Gastroesophageal sphincter (tissue), 4 donors: Measurements from ENCODE around the gene FPR1. TPM values are rescaled to one million over a fixed set of nuclear protein-coding genes. Genes with fewer than 3 reads are reported as not detected.
"Not testable (repeated sequence)": the region's sequence is repeated elsewhere in the genome, so short reads cannot be mapped to it uniquely, and the experiment has no call there.

Experiments
- ATAC-seq: fragments of 150-250 bp; one replicate; pipeline ENCODE4 v1.9.1; 2016; ENCODE audit warnings: mild to moderate bottlenecking, moderate library complexity
- H3K27ac ChIP-seq, 4 donors: fragments of 200-600 bp; sonication (generic) in 3 of 4; 1 replicate in 3 of 4; 2 replicates in 1 of 4; pipeline ENCODE4 v1.5.1; 2016 to 2019
- H3K27me3 ChIP-seq: fragments of 200-600 bp; sonication (generic); one replicate; pipeline ENCODE4 v1.5.1; 2019
- H3K36me3 ChIP-seq, 2 donors: fragments of 200-600 bp; sonication (generic); one replicate each; pipeline ENCODE4 v1.5.1; 2019; ENCODE audit warnings: control low read depth in 1 of 2
- H3K4me1 ChIP-seq, 3 donors: fragments of 200-600 bp; sonication (generic); 1 replicate in 2 of 3; 2 replicates in 1 of 3; pipeline ENCODE4 v1.5.1; 2016 to 2019; ENCODE audit warnings: control low read depth in 2 of 3
- H3K4me3 ChIP-seq, 2 donors: fragments of 200-600 bp; sonication (generic); one replicate each; pipeline ENCODE4 v1.5.1; 2019; ENCODE audit warnings: mild to moderate bottlenecking in 1 of 2, moderate library complexity in 1 of 2
- H3K9me3 ChIP-seq, 3 donors: fragments of 200-600 bp; sonication (generic); one replicate each; pipeline ENCODE4 v1.5.1; 2017 to 2019; ENCODE audit warnings: control low read depth in 2 of 3
- EP300 ChIP-seq: sonication (generic); formaldehyde crosslinking; IDR thresholded peaks from one replicate; pipeline ENCODE4 v1.6.1; 2017; ENCODE audit warnings: antibody characterized with exemption, mild to moderate bottlenecking
- POLR2A ChIP-seq, 2 donors: fragments of 450-650 bp; IDR thresholded peaks; one replicate each; pipeline ENCODE4 v1.6.1; 2017; ENCODE audit warnings: antibody characterized with exemption in 2 of 2, mild to moderate bottlenecking in 2 of 2, moderate library complexity in 1 of 2
- POLR2AphosphoS5 ChIP-seq: sonication (generic); formaldehyde crosslinking; IDR thresholded peaks from one replicate; pipeline ENCODE4 v1.6.1; 2017; ENCODE audit warnings: antibody characterized with exemption
- WGBS, 2 donors: methylation state at CpG; one replicate each; pipeline ENCODE4 v1.1.5; 2018; ENCODE audit warnings: low coverage in 1 of 2; 5-methylcytosine and 5-hydroxymethylcytosine counted together
- total RNA-seq, 4 donors: library from RNA; depleted of rRNA; stranded (reverse); fragments of >200 nt; gene quantifications; one replicate each; pipeline ENCODE4 v1.1.0, GENCODE V29; 2016
- TF ChIP-seq, protein P1 (sequence below), 4 experiments: fragments of 200-600 bp in 2 of 4; fragments of 450-650 bp in 2 of 4; sonication (generic) in 1 of 4; IDR thresholded peaks; one replicate each; pipeline ENCODE4 v1.5.1; 2017 to 2019; ENCODE audit warnings: antibody characterized with exemption in 4 of 4, mild to moderate bottlenecking in 2 of 4, moderate library complexity in 2 of 4

Gene FPR1
- total RNA-seq, 4 donors from 2014 or later, result 0.93 to 19.8 (median 9.2) TPM

DNA sequence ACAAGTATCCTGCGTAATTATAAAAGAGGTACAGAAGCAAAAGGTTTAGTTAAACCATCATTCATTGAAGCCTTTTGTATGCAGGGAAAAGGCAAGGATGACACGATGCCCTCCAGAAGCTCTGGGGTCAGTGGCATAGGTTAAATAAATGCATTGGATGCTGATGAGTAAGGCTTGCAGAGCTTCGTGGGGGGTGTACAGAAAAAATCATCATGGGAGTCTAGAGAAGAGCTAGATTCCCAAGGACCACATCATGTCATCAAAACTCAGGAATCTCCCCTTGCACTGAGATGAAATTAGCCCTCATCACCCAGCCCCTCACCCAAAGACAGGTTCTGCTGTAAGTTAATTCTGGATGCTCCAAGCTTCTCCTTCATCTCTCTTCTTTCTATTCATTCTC is 8.3 kb downstream of the FPR1 start:
- H3K4me3 ChIP-seq, result no peak overlapping the region
- no peaks in the 10 kb centered on the region for H3K9me3 ChIP-seq
- peaks cover 43% of the 10 kb centered on the region for H3K27me3 ChIP-seq
- ATAC-seq, result no peak
- TF ChIP-seq, protein P1, sequence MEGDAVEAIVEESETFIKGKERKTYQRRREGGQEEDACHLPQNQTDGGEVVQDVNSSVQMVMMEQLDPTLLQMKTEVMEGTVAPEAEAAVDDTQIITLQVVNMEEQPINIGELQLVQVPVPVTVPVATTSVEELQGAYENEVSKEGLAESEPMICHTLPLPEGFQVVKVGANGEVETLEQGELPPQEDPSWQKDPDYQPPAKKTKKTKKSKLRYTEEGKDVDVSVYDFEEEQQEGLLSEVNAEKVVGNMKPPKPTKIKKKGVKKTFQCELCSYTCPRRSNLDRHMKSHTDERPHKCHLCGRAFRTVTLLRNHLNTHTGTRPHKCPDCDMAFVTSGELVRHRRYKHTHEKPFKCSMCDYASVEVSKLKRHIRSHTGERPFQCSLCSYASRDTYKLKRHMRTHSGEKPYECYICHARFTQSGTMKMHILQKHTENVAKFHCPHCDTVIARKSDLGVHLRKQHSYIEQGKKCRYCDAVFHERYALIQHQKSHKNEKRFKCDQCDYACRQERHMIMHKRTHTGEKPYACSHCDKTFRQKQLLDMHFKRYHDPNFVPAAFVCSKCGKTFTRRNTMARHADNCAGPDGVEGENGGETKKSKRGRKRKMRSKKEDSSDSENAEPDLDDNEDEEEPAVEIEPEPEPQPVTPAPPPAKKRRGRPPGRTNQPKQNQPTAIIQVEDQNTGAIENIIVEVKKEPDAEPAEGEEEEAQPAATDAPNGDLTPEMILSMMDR (IDR thresholded peaks at IDR 0.05), result no peak
- WGBS, 2 donors, result 60 to 64% methylated on average over 3 of the region's 3 CpGs
- no peak overlapping the region for H3K27ac ChIP-seq
- H3K36me3 ChIP-seq, result no peaks in the 10 kb centered on the region
- no peaks in the 10 kb centered on the region for H3K4me1 ChIP-seq

DNA sequence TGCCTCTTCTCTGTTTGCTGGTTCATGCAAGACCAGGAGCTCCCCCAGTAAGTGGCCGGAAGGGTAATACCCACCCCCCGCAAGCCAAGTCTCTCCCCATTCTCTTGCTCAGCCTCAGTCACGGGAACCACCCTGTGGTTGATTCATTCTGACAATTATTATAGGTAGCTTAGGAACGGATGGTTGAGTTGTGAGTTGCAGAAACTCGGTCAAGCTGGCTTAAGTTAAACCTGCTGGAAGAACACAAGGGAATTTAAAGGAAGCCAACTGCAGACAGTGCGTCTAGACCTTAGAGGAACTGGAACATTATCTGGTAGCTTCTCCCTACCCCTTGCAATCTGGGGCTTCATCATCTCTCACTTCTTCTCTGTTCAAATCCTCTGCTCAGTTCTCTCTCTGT is 8.9 kb downstream of the FPR1 start:
- TF ChIP-seq, protein P1 (IDR thresholded peaks at IDR 0.05), result no peak
- TF ChIP-seq POLR2A (IDR thresholded peaks at IDR 0.05), result no peak
- TF ChIP-seq EP300, result no peak
- TF ChIP-seq POLR2AphosphoS5, result no peak
- ATAC-seq, result no peak
- Histone ChIP-seq H3K4me1 (no peaks in the 10 kb centered on the region), H3K4me3 (no peak overlapping the region), H3K27me3 (peaks cover 49% of the 10 kb centered on the region), H3K36me3 (no peaks in the 10 kb centered on the region), H3K27ac (no peak overlapping the region), H3K9me3 (no peaks in the 10 kb centered on the region)
- 0 to 65% methylated on average over 1 to 6 of the region's 6 CpGs for WGBS, 2 donors

DNA sequence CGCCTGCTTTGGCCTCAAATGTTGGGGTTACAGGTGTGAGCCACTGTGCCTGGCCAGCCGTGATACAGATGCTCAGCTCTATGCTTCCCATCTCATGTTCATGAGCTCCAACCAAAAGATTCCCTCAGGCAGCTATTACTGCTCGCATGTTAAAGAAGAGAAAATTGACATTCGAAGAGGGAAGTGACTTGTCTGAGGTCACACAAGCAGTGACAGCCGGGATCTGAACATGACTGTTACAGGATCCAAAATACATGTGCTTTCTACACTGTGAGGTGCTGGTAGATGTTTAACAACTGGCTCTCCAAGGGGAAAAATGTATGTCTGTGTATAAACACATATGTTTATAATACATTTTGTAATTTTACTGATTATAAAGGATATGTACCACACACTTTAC is 11.3 kb downstream of the FPR1 start:
- no peak for ATAC-seq
- TF ChIP-seq EP300 (no peak), POLR2AphosphoS5 (no peak), POLR2A (IDR thresholded peaks at IDR 0.05) (no peak)
- TF ChIP-seq, protein P1 (IDR thresholded peaks at IDR 0.05), result no peak
- WGBS, 2 donors, result 75 to 80% methylated on average over 1 to 5 of the region's 5 CpGs

DNA sequence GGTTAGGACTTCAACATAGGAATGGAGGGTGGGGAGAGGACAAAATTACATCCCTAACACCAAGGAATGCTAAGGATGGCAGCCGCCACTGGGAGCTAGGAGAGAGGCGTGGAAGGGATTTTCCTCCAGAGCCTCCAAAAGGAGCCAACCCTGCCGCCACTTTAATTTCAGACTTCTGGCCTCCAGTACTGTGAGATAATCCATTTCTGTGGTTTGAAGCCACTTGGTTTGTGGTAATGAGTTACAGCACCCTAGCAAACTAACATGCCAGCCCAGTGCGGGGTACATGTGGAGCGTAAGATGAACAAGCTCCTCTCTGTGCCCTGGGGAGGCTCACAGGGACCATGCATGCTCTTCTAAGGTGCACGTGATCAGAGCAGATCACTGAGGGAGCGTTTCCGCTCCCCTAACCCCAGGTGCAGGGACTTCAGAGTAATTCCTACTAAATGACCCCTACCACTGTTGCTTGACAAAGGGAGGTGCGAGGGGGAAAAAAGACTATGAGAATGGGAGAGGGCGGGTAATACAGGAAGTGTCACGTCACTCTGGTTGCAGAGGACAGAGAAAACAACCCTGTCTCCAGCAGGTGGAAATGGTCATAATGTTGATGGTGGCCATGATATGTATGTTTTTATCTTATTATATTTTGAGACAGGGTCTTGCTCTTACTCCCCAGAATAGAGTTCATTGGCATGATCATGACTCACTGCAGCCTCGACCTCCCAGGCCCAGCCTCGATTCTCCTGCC is 12.0 kb downstream of the FPR1 start:
- H3K4me3 ChIP-seq, result no peak overlapping the region
- no peak for ATAC-seq
- 72 to 90% methylated on average over 10 of the region's 13 CpGs for WGBS, 2 donors
- no peak overlapping the region for H3K27ac ChIP-seq
- no peaks in the 10 kb centered on the region for H3K36me3 ChIP-seq
- H3K4me1 ChIP-seq, result no peaks in the 10 kb centered on the region
- H3K9me3 ChIP-seq, result no peaks in the 10 kb centered on the region
- H3K27me3 ChIP-seq, result peaks cover 62% of the 10 kb centered on the region
- no peak for TF ChIP-seq EP300
- TF ChIP-seq POLR2A (IDR thresholded peaks at IDR 0.05), result no peak
- no peak for TF ChIP-seq POLR2AphosphoS5
- TF ChIP-seq, protein P1 (IDR thresholded peaks at IDR 0.05), result no peak

More for the DNA sequence above, 11.3 kb downstream of the FPR1 start:
- Histone ChIP-seq H3K4me1 (no peaks in the 10 kb centered on the region), H3K27ac (no peak overlapping the region), H3K27me3 (peaks cover 54% of the 10 kb centered on the region), H3K36me3 (no peaks in the 10 kb centered on the region), H3K9me3 (no peaks in the 10 kb centered on the region), H3K4me3 (no peak overlapping the region)

DNA sequence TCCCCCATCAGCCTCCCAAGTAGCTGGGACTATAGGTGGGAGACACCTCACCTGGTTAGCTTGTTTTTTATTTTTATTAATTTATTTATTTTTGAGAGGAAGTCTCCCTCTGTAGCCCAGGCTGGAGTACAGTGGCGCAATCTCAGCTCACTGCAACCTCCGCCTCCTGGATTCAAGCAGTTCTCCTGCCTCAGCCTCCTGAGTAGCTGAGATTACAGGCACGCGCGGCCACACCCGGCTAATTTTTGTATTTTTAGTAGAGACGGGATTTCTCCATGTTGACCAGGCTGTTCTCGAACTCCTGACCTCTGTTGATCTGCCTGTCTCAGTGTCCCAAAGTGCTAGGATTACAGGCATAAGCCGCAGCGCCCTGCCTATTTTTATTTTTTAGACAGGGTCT is 13.2 kb downstream of the FPR1 start:
- 82% methylated on average over 10 of the region's 10 CpGs; no CpG with 5 or more reads in 1 of the 2 donors for WGBS, 2 donors
- H3K36me3 ChIP-seq, H3K4me3 ChIP-seq, H3K9me3 ChIP-seq, H3K4me1 ChIP-seq, ATAC-seq, H3K27ac ChIP-seq: not testable (repeated sequence)
- H3K27me3 ChIP-seq, result peaks cover 72% of the 10 kb centered on the region
